GM23248 (cell line): ENCODE measurements around the gene STKLD1. TPM values are rescaled to one million over a fixed set of nuclear protein-coding genes. Genes with fewer than 3 reads are reported as not detected.

Source experiments
- DNase-seq: peaks from one replicate; pipeline ENCODE4 v3.0.0-alpha.2; 2015
- H2AFZ ChIP-seq: fragments of 200-600 bp; sonication (generic); 2 replicates; pipeline ENCODE4 v1.6.1; 2016; ENCODE audit warnings: antibody characterized with exemption
- H3F3A ChIP-seq: fragments of 200-600 bp; sonication (generic); 2 replicates; pipeline ENCODE4 v1.6.1; 2016; ENCODE audit warnings: mild to moderate bottlenecking, antibody characterized with exemption, mixed run types; ENCODE audit not compliant: insufficient read depth
- H3K27ac ChIP-seq: fragments of 200-600 bp; sonication (generic); 2 replicates; pipeline ENCODE4 v1.5.1; 2016; ENCODE audit warnings: mild to moderate bottlenecking
- H3K27me3 ChIP-seq: fragments of 200-600 bp; sonication (generic); replicated peaks from 2 replicates; pipeline ENCODE4 v1.6.1; 2016; ENCODE audit warnings: mild to moderate bottlenecking; ENCODE audit not compliant: insufficient read depth
- H3K36me3 ChIP-seq: fragments of 200-600 bp; sonication (generic); 2 replicates; pipeline ENCODE4 v1.6.1; 2016; ENCODE audit warnings: low read depth, mild to moderate bottlenecking
- H3K4me1 ChIP-seq: fragments of 200-600 bp; sonication (generic); 2 replicates; pipeline ENCODE4 v1.6.1; 2016; ENCODE audit warnings: mild to moderate bottlenecking; ENCODE audit not compliant: insufficient read depth
- H3K4me2 ChIP-seq: fragments of 200-600 bp; sonication (generic); one replicate; pipeline ENCODE4 v1.6.1; 2016; ENCODE audit warnings: mild to moderate bottlenecking; ENCODE audit not compliant: unreplicated experiment
- H3K4me3 ChIP-seq: fragments of 200-600 bp; sonication (generic); 2 replicates; pipeline ENCODE4 v1.5.1; 2016; ENCODE audit warnings: mild to moderate bottlenecking
- H3K79me2 ChIP-seq: fragments of 200-600 bp; sonication (generic); 2 replicates; pipeline ENCODE4 v1.6.1; 2016; ENCODE audit warnings: mild to moderate bottlenecking; ENCODE audit not compliant: insufficient read depth
- H3K9ac ChIP-seq: fragments of 200-600 bp; sonication (generic); 2 replicates; pipeline ENCODE4 v1.6.1; 2016; ENCODE audit warnings: mild to moderate bottlenecking
- H3K9me2 ChIP-seq: fragments of 200-600 bp; sonication (generic); 2 replicates; pipeline ENCODE4 v1.6.1; 2016; ENCODE audit warnings: mixed run types, mild to moderate bottlenecking, moderate library complexity; ENCODE audit not compliant: insufficient read depth
- H3K9me3 ChIP-seq: fragments of 200-600 bp; sonication (generic); one replicate; pipeline ENCODE4 v1.6.1; 2017; ENCODE audit warnings: low read depth
- H4K20me1 ChIP-seq: fragments of 200-600 bp; sonication (generic); 2 replicates; pipeline ENCODE4 v1.6.0; 2016; ENCODE audit not compliant: insufficient read depth
- EZH2 ChIP-seq: fragments of 200-600 bp; sonication (generic); IDR thresholded peaks from 2 replicates; pipeline ENCODE4 v1.6.1; 2018; ENCODE audit warnings: antibody characterized with exemption, mild to moderate bottlenecking; ENCODE audit not compliant: insufficient read depth, poor library complexity, severe bottlenecking
- EZH2phosphoT487 ChIP-seq: fragments of 200-600 bp; sonication (generic); IDR thresholded peaks from 2 replicates; pipeline ENCODE4 v1.6.1; 2018; ENCODE audit warnings: antibody characterized with exemption, moderate library complexity, mild to moderate bottlenecking, low read depth; ENCODE audit not compliant: insufficient read depth
- WGBS, 2 experiments: methylation state at CpG; one replicate each; pipeline ENCODE4 v1.1.6; 2015 to 2017; ENCODE audit warnings: low lambda C conversion rate in 2 of 2, low coverage in 1 of 2; ENCODE audit errors: missing lambda C conversion rate in 2 of 2; 5-methylcytosine and 5-hydroxymethylcytosine counted together
- in situ Hi-C: fragments of 300-500 bp; cut with MboI; formaldehyde crosslinking; loops from 2 replicates; pipeline ENCODE4 v1.15.0; 2020
- polyA plus RNA-seq: library from polyadenylated mRNA; unstranded; fragments of >200 nt; fragmentation: Nextera tagmentation; extraction: Ambion mirVana; gene quantifications from 2 replicates; pipeline ENCODE4 v1.2.1, GENCODE V29; 2016
- total RNA-seq: library from RNA; depleted of rRNA; stranded (reverse); fragments of >200 nt; shearing (Covaris generic); gene quantifications from 2 replicates; pipeline ENCODE4 v1.2.3, GENCODE V29; 2014

STKLD1 gene
- total and polyA plus RNA-seq, 2 experiments from 2014 or later, result 0.32 to 0.38 TPM

DNA sequence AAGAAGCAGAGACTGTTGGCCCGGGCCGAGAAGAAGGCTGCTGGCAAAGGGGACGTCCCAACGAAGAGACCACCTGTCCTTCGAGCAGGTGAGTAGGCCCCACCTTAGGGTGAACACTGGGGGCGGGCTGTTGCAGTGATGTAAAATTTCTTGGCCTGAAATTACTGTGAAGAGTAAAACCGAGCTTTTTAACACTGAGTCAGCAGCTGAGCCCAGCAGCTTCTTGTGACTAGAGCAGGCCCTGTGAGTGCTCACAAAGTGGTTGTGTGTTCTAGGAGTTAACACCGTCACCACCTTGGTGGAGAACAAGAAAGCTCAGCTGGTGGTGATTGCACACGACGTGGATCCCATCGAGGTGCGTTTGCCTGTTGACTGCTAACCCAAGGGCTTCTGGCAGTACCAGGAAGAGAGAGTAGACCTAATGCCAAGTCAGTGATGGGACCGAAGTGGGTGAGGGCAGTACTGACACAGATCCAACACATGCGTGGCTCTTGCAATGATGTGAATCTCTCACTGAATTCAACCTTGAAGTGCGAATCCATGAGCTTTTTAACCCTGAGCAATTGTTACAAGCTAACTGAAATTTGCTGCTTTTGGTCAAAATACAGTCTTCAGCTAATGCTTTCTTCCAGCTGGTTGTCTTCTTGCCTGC is 26.1 kb upstream of the STKLD1 start:
- 71 to 73% methylated on average over 15 of the region's 15 CpGs for WGBS, 2 experiments
- H3K4me2 ChIP-seq, result peak overlapping the region; percentile 100
- in situ Hi-C loops, result no loop called here
- H3K27ac ChIP-seq, result peak overlapping the region; percentile 94
- no peak overlapping the region for H2AFZ ChIP-seq
- peaks cover 64% of the 10 kb centered on the region for H3K79me2 ChIP-seq
- no peak for TF ChIP-seq EZH2
- TF ChIP-seq EZH2phosphoT487, result no peak
- H3K9me3 ChIP-seq, result no peaks in the 10 kb centered on the region
- peak overlapping the region; percentile 98 for H3K4me3 ChIP-seq
- H3F3A ChIP-seq, result peaks cover 60% of the 10 kb centered on the region
- DNase-seq, result peak; percentile 56
- H3K27me3 ChIP-seq, result no peaks in the 10 kb centered on the region
- H3K9me2 ChIP-seq, result no peaks in the 10 kb centered on the region
- peaks cover 19% of the 10 kb centered on the region for H3K4me1 ChIP-seq
- H3K36me3 ChIP-seq, result peaks cover 38% of the 10 kb centered on the region
- H3K9ac ChIP-seq, result peak overlapping the region; percentile 99
- no peaks in the 10 kb centered on the region for H4K20me1 ChIP-seq

- Histone ChIP-seq H2AFZ (no peak overlapping the region), H3K27me3 (no peaks in the 10 kb centered on the region), H4K20me1 (no peaks in the 10 kb centered on the region), H3K4me1 (peaks cover 21% of the 10 kb centered on the region), H3K9me3 (no peaks in the 10 kb centered on the region), H3K9ac (no peak overlapping the region), H3K36me3 (peaks cover 38% of the 10 kb centered on the region), H3F3A (peaks cover 67% of the 10 kb centered on the region), H3K4me2 (no peak overlapping the region), H3K79me2 (peaks cover 61% of the 10 kb centered on the region), H3K4me3 (no peak overlapping the region), H3K9me2 (no peaks in the 10 kb centered on the region), H3K27ac (peak overlapping the region; percentile 40)
- no peak for DNase-seq
- TF ChIP-seq EZH2phosphoT487 (no peak), EZH2 (no peak)
- in situ Hi-C loops, result no loop called here
- whole genome bisulfite sequencing, 2 experiments, result 77 to 88% methylated on average over 3 of the region's 3 CpGs
Measured at GRCh38 chr9:133351526-133351907, 24.6 kb upstream of the STKLD1 start.

DNA sequence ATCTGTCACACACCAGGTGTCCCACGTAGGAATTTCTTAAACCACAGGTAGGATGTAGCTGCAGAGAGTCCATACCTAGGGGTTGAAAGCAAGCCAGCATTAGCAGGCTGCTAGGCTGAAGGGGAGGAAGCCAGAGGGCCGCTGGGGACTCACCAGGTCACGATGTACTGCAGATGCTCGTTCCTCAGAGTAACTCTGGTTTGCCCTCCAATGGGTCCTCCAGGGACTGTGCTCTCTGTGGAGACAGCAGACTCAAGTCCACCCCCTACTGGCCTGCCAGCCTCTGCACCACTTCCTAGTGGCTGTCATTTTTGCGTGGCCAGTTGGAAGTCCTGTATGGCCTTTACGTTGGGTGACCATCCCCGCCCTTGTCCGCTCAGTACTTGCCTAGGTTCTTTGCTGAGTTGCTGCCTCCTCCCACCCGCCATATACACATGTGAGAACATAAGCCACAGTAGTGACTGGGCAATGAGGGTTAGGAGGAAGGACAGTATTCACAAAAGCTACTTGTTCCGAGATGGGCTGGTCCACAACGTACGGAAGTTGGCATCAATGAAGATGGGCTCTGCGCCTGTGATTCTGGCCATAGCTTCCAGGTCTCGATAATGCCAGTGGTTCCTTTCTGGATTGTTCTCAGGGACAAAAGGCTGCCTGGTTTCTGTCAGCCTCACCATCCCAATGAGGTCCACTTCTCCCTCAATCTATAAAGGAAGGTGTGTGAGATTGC is 24.1 kb upstream of the STKLD1 start:
- 78 to 82% methylated on average over 14 of the region's 14 CpGs for WGBS, 2 experiments
- DNase-seq, result peak; percentile 78

GRCh38 chr9:133352635-133353340 is 23.4 kb upstream of the STKLD1 start:
- Histone ChIP-seq H3K4me1 (peaks cover 20% of the 10 kb centered on the region), H3K4me2 (no peak overlapping the region), H3K27me3 (no peaks in the 10 kb centered on the region), H3K4me3 (no peak overlapping the region), H3K9me3 (no peaks in the 10 kb centered on the region), H3K36me3 (peaks cover 38% of the 10 kb centered on the region), H3F3A (peaks cover 72% of the 10 kb centered on the region), H3K79me2 (peaks cover 60% of the 10 kb centered on the region), H3K27ac (no peak overlapping the region), H3K9ac (no peak overlapping the region), H3K9me2 (no peaks in the 10 kb centered on the region), H2AFZ (no peak overlapping the region), H4K20me1 (no peaks in the 10 kb centered on the region)
- in situ Hi-C loops, result no loop called here
- no peak for DNase-seq
- no peak for TF ChIP-seq EZH2phosphoT487
- no peak for TF ChIP-seq EZH2
- WGBS, 2 experiments, result 64 to 69% methylated on average over 8 of the region's 8 CpGs

More for the DNA sequence above, 24.1 kb upstream of the STKLD1 start:
- TF ChIP-seq EZH2 (no peak), EZH2phosphoT487 (no peak)
- no peak overlapping the region for H3K4me2 ChIP-seq
- no peak overlapping the region for H3K4me3 ChIP-seq
- no peaks in the 10 kb centered on the region for H3K27me3 ChIP-seq
- H3K9me3 ChIP-seq, result no peaks in the 10 kb centered on the region
- H3F3A ChIP-seq, result peaks cover 67% of the 10 kb centered on the region
- H3K27ac ChIP-seq, result peak overlapping the region; percentile 40
- peaks cover 57% of the 10 kb centered on the region for H3K79me2 ChIP-seq
- H3K36me3 ChIP-seq, result peaks cover 38% of the 10 kb centered on the region
- H3K4me1 ChIP-seq, result peaks cover 20% of the 10 kb centered on the region
- H4K20me1 ChIP-seq, result no peaks in the 10 kb centered on the region
- no peak overlapping the region for H3K9ac ChIP-seq
- H3K9me2 ChIP-seq, result no peaks in the 10 kb centered on the region
- no peak overlapping the region for H2AFZ ChIP-seq
- in situ Hi-C loops, result no loop called here
